ENCODE data around the gene FBXO11.

DNA sequence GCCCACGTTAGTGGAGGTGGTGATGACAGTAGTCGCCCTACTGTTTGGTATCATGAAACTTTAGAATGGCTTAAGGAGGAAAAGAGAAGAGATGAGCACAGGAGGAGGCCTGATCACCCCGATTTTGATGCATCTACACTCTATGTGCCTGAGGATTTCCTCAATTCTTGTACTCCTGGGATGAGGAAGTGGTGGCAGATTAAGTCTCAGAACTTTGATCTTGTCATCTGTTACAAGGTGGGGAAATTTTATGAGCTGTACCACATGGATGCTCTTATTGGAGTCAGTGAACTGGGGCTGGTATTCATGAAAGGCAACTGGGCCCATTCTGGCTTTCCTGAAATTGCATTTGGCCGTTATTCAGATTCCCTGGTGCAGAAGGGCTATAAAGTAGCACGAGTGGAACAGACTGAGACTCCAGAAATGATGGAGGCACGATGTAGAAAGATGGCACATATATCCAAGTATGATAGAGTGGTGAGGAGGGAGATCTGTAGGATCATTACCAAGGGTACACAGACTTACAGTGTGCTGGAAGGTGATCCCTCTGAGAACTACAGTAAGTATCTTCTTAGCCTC is 107.2 kb downstream of the FBXO11 start:
- TF ChIP-seq, protein P1, sequence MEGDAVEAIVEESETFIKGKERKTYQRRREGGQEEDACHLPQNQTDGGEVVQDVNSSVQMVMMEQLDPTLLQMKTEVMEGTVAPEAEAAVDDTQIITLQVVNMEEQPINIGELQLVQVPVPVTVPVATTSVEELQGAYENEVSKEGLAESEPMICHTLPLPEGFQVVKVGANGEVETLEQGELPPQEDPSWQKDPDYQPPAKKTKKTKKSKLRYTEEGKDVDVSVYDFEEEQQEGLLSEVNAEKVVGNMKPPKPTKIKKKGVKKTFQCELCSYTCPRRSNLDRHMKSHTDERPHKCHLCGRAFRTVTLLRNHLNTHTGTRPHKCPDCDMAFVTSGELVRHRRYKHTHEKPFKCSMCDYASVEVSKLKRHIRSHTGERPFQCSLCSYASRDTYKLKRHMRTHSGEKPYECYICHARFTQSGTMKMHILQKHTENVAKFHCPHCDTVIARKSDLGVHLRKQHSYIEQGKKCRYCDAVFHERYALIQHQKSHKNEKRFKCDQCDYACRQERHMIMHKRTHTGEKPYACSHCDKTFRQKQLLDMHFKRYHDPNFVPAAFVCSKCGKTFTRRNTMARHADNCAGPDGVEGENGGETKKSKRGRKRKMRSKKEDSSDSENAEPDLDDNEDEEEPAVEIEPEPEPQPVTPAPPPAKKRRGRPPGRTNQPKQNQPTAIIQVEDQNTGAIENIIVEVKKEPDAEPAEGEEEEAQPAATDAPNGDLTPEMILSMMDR (tag by site-specific recombination; IDR thresholded peaks at IDR 0.05) = no peak
- no peak for TF ChIP-seq ZBTB6 (tag by site-specific recombination; IDR thresholded peaks at IDR 0.05)
- TF ChIP-seq, protein P2, sequence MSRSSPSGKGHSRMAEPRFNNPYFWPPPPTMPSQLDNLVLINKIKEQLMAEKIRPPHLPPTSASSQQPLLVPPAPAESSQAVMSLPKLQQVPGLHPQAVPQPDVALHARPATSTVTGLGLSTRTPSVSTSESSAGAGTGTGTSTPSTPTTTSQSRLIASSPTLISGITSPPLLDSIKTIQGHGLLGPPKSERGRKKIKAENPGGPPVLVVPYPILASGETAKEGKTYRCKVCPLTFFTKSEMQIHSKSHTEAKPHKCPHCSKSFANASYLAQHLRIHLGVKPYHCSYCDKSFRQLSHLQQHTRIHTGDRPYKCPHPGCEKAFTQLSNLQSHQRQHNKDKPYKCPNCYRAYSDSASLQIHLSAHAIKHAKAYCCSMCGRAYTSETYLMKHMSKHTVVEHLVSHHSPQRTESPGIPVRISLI (tag by site-specific recombination; IDR thresholded peaks at IDR 0.05) = no peak
- TF ChIP-seq, protein P3, sequence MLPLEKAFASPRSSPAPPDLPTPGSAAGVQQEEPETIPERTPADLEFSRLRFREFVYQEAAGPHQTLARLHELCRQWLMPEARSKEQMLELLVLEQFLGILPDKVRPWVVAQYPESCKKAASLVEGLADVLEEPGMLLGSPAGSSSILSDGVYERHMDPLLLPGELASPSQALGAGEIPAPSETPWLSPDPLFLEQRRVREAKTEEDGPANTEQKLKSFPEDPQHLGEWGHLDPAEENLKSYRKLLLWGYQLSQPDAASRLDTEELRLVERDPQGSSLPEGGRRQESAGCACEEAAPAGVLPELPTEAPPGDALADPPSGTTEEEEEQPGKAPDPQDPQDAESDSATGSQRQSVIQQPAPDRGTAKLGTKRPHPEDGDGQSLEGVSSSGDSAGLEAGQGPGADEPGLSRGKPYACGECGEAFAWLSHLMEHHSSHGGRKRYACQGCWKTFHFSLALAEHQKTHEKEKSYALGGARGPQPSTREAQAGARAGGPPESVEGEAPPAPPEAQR (tag by site-specific recombination; IDR thresholded peaks at IDR 0.05) = no peak
- TF ChIP-seq ZNF155 (tag by site-specific recombination; IDR thresholded peaks at IDR 0.05) = no peak
- TF ChIP-seq ZNF571 (tag by site-specific recombination; IDR thresholded peaks at IDR 0.05) = no peak
- TF ChIP-seq MEIS1 (CRISPR knock-in tag; IDR thresholded peaks at IDR 0.05; ENCODE audit: borderline replicate concordance) = no peak
- TF ChIP-seq, protein P4, sequence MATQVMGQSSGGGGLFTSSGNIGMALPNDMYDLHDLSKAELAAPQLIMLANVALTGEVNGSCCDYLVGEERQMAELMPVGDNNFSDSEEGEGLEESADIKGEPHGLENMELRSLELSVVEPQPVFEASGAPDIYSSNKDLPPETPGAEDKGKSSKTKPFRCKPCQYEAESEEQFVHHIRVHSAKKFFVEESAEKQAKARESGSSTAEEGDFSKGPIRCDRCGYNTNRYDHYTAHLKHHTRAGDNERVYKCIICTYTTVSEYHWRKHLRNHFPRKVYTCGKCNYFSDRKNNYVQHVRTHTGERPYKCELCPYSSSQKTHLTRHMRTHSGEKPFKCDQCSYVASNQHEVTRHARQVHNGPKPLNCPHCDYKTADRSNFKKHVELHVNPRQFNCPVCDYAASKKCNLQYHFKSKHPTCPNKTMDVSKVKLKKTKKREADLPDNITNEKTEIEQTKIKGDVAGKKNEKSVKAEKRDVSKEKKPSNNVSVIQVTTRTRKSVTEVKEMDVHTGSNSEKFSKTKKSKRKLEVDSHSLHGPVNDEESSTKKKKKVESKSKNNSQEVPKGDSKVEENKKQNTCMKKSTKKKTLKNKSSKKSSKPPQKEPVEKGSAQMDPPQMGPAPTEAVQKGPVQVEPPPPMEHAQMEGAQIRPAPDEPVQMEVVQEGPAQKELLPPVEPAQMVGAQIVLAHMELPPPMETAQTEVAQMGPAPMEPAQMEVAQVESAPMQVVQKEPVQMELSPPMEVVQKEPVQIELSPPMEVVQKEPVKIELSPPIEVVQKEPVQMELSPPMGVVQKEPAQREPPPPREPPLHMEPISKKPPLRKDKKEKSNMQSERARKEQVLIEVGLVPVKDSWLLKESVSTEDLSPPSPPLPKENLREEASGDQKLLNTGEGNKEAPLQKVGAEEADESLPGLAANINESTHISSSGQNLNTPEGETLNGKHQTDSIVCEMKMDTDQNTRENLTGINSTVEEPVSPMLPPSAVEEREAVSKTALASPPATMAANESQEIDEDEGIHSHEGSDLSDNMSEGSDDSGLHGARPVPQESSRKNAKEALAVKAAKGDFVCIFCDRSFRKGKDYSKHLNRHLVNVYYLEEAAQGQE (tag by site-specific recombination; IDR thresholded peaks at IDR 0.05) = no peak
- TF ChIP-seq TRIM28 (IDR thresholded peaks at IDR 0.05; ENCODE audit: borderline replicate concordance, low read length) = no peak
- TF ChIP-seq ZNF121 (tag by site-specific recombination; IDR thresholded peaks at IDR 0.05) = no peak
- no peak for TF ChIP-seq RBAK (tag by site-specific recombination; IDR thresholded peaks at IDR 0.05)
- no peak for TF ChIP-seq SALL2 (tag by site-specific recombination; IDR thresholded peaks at IDR 0.05; ENCODE audit: borderline replicate concordance)
- no peak for TF ChIP-seq SP2 (tag by site-specific recombination; IDR thresholded peaks at IDR 0.05)
